Esophagus mucosa (tissue), 1 donor: Measurements from ENCODE around the gene DYNC1LI1. TPM values are rescaled to one million over a fixed set of nuclear protein-coding genes. Genes with fewer than 3 reads are reported as not detected.

Experiments
- ATAC-seq: fragments of 200-7000 bp; cut with Tn5 transposase; one replicate; pipeline ENCODE4 v1.9.1; 2020
- total RNA-seq: library from RNA; stranded (reverse); gene quantifications from one replicate; pipeline ENCODE4 v1.2.4, GENCODE V29; 2023
- donor health status: DM: yes; HTN: yes; CAD: no.

DYNC1LI1 gene
- total RNA-seq: 21.3 TPM

DNA sequence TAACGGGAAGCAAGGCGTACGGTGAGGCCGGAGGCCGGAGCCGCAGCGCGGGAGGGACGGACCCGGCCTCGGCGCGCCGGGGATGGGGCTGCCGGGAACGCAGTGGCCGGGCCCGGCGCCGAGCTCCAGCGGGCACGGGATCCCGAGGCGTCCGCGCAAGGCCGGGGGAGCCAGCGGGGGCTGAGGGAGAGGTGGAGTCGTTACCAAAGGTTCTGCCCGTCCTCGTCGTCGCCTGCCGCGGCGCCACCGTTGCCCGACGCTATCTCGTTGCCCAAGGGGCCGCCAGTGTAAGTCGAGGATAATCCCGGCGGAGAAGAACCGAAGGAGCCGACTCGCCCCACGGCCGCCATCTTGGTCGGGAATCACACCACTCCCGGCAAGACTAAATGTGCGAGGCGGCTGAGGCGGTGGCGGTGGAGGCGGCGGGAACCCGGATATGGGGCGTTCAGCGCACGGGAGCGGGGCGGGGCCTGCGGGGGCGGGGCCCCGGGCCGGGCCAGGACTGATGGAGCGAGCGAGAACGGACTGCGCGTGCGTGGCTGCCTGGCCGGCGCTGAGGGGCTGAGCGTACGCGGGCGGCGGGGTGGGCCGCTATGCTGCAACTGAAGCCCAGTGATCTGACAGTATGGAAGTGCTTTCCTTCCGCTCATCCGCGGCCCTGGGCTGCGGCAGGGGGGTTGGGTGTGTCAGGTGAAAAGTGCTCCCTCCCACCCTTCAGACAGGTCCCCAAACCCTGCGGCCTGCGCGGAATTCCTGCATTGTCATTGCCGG, at the start of gene DYNC1LI1:
Gene DYNC1LI1, minus strand, starts transcription at position 438 of the 771 bp plus-strand sequence. Its CDS starts 88 bp downstream, at position 350.
- peak; percentile 99 for ATAC-seq

DNA sequence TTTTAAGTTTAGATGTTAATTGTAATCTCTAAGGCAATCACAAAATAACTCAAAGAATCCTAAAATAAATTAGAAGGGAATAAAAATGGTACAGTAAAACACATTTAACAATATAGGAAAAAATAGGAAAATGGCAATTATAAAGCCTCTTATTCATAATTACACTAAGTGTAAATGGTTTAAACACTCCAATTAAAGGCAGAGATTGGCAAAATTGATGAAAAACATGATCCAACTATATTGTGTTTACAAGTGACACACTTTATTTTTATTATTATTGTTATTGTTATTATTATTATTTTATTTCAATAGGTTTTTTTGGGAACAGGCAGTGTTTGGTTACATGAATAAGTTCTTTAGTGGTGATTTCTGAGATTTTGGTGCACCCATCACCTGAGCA, 48.7 kb upstream of the DYNC1LI1 start:
- no peak for ATAC-seq

DNA sequence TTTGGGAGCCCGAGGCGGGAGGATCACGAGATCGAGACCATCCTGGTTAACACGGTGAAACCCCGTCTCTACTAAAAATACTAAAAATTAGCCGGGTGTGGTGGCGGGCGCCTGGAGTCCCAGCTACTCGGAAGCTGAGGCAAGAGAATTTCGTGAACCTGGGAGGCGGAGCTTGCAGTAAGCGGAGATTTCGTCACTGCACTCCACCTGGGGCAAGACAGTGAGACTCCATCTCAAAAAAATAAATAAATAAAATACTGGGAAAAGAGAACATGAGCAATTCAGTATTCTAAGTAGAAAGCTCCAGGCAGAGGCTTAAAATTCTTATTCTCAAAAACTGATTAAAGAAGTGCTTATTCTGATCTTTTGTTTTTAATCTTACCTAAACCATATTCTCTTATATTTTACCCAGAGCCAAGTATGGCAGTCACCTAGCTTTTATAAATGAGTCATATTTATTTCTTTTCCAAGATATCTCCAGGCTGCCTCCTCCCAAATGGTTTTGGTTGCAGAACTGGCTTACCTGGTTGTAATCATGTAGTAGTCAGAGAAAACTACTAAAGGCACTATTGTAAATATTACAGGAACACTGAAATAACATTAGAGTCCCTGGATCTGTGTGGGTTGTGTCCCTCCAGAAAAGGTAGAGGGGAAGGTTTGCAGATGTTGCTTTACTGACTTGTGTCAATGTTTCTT, 45.8 kb upstream of the DYNC1LI1 start:
- ATAC-seq: peak; percentile 88

DNA sequence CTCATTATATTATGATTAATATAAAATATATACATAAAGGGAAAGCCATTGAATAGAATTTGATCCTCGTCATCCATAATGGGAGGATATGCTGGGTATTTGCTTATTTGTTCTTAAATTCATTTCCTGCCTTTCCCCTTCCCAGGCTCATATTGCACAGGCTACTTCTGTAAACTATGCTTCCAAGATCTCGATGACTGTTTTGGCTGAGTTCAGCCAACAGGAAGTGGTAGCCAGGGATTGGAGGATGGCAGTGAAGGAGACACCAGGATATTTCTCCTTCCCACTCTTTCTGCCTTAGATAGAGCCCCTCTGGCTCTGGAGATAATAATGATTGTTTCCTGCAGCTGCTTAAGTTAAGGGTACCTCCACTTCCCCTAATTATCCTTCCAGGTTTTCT, 44.3 kb upstream of the DYNC1LI1 start:
- no peak for ATAC-seq

DNA sequence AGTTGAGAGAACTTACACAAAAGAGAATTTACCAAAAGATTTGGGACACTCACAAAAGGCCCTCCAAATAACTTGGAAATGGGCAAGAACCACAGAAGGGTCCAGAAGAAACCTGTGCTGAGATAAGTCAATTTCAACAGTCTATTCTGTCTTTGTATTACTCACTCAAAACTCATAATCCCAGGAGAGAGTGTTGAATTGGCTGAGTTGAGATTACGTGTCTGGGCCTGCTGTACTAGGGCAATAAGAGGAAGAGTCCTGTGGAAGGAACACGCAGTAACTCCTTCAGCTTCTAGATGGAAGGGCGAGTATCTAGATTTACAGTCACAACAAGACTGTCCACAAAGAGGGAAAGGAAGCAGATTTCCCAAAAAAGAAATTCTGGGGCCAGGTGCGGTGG, 42.5 kb upstream of the DYNC1LI1 start:
- ATAC-seq: peak; percentile 90

DNA sequence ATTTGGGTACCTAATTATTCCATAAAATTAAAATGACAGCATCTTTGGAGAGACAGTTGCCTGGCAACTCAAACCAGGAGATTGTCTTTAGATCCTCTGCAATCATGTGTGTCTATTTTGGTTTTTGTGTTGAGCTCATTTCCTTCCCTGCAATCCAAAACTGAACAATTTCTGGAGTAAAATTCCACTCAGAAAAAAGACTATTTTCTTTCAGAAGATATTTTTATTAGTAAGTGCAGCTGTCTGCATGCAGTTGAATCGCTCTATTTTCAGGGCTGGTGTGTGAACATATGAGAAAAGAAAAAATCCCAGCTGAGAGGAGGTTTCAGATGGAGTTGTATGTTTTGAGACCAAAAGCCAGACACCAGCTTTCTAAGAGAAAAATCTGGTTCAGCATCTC, 41.9 kb upstream of the DYNC1LI1 start:
- ATAC-seq: no peak

DNA sequence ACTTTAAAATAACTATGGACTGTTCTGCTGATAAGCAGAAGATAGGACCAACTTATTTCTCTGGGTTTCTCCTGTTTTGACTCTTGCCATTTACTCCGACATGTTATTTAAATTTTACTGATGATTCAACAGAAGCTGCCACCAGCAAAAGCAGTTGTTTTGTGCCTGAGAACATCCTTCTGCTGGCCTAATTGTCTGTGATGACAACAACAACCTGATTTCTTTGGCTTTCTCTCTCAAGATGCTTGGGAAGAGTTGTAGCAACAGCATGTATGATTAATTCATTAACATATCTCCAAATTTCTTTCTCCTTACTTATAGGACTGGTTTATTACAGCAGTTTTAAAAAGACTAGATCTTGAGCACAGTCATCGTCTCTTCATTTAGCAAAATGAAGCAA, 36.9 kb upstream of the DYNC1LI1 start:
- ATAC-seq: no peak

DNA sequence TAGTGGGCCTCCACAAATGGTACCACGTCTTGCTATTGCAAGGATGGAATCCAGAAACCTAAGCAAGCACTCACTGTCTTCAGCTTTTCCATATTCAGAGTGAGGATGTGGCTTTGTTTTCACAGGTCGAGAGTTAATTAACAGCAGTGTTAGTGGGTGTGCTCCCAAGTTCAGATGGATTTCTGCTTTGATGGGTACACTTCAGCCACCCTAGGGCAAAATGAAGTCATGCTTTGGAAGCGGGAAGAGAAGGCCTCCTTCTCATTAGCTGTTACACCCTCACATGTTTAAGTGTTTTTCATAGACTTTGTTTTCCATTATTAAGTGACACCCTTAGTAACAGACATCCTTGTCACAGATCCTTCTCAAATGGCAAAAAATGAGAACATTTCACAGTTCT, 36.3 kb upstream of the DYNC1LI1 start:
- ATAC-seq: no peak

DNA sequence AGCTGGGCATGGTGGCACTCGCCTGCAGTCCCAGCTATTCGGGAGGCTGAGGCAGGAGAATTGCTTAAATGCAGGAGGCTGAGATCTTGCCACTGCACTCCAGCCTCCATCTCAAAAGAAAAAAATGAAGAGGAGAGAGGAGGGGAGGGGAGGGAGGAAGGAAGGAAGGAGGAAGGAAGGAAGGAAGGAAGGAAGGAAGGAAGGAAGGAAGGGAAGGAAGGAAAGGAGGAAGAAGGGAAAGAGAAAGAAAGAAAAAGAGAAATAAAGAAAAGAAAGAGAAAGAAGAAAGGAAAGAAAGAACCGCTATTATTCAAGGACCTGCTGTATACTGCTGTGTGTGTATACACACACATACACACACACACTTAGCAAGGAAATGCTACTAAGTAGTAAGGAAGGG, 35.6 kb upstream of the DYNC1LI1 start:
- ATAC-seq: no peak

DNA sequence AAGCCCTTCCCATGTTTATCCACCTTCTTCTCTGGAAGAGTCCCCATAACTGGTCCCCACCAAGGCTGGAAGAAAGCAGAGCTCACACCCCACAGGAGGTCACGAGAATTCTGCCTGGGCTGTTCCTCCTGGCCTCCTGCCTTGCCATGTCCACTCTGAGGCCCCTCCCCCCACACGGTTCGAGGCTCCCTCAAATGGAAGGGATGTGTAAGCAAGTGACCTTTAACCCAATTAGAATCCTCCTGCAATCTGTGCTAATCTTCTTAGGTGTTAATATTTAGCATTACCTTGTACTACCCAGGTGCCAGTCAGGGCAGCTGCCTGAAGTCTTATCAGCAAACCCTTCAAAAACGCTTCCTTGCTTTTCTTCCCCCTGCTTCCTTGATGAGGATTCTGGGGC, 32.4 kb upstream of the DYNC1LI1 start:
- no peak for ATAC-seq

DNA sequence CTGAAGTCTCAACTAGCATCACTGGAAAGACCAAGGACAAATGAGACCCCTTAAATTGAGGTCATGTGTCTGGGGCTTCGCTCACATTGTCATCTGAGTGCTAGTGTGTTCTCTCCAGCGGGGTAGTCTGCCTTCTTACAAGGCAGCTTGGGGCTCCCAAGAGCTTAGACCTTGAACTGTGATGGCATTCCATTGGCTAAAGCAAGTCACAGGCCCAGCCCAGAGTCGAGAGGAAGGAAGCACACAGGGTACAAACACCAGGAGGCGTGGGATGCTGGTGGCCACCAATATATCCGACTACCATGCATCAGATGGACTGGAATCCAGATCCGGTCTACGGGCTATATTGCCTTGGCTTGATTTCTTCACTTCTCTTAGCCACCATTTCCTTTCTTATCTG, 31.5 kb upstream of the DYNC1LI1 start:
- no peak for ATAC-seq

DNA sequence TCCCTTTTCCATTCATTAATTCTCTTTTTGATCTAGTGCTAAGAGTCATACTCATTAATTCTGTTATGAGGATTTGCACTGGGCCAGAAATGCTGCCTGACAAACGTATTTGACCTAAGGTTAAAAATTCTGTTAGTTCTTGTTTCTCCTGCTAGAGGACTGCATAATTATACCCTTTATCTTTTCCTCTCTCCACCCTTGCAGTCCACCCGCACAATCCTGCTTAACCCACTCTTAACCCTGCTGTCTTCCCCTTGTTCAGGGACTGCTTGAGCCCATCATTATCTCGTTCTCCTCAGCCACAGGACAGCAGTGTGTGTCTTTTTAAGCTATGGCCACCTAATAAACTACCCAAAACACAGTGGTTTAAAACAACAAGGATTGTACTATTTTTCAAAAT, 31.1 kb upstream of the DYNC1LI1 start:
- no peak for ATAC-seq

DNA sequence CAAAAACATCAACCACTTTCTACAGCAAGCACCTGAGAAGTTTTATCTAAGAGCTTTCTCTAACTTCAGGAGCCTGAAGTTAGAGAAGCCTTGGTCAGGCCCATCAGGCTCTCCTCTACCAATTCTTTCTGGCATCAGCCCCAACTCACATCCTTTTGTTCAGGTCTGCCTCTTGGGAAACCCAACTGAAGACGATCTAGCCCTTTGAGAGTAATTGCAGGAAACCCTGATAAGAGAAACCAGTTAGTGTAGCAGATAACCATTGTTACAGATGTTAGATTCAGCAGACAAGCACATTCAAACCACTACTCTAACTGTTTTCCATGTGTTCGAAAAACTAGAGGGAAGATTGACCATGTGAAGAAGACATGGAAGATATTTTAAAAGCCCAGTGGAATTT, 27.0 kb upstream of the DYNC1LI1 start:
- ATAC-seq: no peak

DNA sequence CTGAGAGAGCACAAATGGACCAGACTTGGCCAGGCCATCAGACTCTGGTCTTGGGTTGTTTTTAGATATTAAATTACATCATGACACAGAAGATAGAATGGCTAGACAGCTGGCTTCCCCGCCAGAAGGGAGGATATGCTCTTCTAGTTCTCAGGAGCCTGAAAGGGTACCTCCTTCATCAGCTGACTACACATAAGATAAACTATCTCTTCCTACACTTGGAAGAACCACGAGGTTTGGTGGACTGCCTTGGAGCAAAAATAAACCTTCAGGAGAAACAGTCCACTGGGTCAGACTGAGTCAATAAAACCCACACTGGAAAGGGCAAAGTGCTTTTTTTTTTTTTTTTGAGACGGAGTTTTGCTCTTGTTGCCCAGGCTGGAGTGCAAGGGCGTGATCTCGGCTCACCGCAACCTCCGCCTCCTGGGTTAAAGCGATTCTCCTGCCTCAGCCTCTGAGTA, 26.3 kb upstream of the DYNC1LI1 start:
- no peak for ATAC-seq

DNA sequence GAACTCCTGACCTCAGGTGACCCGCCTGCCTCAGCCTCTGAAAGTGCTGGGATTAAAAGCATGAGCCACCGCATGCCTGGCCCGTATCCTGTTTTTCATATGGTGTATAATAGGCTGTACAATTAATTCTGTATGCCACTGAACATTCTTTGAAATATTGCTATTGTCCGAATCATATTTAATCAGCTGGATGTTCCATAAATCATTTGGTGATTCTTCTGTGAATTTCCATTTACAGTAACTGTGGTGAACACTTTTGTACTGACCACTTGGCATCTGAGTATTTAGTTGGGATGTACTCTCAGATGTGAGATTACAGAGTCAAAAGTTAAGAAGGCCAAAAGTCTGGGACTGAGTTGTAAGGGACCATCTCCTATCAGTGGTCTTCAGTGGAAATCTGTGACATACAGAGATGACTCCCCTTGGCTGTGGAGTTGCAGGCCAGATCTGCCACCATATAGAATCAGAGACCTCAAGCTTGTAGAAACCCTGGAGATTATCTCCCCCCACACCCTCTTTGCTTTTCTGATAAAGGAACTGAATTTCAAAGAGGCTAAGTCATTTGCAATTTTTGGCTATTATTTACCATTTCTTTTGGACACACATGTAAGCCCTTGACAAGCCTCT, 25.7 kb upstream of the DYNC1LI1 start:
- no peak for ATAC-seq

DNA sequence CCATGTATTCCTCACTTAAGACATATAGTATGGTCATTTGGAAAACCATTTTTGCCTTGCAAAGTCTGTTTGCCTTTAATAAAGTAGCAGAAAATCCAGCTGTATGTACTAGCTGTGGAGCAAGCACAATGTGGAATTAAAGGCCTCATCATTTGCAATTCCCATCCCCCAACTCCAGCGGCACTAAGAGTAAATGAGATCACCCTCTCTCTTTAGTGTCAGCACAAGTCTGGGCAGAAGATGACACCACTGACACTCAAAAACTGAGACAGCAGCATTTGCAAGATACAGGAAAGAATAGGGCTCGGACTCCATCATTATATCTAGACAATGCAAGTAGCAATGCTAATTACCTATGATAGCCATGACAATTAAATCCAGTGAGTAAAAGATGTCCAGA, 24.7 kb upstream of the DYNC1LI1 start:
- no peak for ATAC-seq

DNA sequence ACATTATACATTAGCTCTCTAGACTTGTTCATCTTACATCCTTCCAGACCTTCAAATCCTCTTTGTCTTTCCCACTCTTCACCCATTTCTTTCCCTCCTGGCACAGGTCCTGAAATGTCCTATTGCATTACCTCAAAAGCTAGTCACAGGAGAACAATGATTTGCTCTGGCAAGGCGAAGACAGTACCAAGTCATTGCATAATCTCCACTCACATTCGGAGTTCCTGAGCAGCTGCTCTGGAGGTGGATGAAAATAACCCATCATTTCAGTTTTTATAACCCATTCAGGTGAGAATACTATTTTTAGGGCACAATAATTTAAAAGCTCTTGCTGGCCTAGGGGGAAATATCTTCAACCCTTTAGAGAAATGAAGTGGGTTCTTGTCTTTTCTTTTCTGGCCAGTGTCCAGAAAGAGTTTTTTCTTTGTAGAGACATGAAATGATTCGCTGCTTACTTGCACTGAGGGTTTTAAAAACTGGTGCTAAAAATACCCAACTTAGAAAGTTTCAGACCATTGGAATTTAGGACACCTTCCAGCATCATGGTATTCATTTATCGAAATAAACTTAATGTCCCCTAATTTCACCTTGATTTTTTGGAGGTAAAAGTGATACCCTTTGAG, 23.4 kb upstream of the DYNC1LI1 start:
- peak; percentile 55 for ATAC-seq

DNA sequence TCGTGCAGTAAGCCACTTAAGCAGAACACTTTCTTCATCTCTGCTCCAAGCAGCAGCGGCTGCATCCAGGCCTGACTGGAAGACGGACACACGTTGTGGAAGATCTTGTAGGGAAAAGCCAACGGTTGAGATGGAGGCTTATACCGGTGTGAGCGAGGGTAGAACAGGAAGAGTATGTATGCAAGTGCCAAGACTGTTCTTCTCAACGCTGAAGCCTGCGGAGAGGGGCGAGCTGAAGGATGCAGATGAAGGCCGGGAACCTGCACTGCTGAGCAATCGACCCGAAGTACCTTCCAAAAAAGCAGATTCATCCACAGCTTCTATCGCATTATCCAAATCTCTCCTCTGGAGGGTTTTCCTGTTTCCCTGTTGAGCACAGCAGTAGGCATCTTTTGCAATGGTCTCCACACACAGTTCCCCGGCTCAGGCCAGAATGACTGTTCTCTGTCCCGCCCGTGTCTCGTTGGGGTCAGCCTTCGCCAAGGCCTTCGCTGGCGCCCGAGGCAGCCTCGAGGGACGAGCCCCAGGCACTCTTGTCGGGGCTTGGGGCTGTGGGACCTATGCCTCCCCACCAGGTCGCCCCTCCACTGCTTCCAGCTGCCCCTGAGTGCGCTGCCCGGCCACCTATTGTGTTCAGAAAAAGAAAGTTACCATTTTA, 22.2 kb upstream of the DYNC1LI1 start:
- ATAC-seq: no peak

DNA sequence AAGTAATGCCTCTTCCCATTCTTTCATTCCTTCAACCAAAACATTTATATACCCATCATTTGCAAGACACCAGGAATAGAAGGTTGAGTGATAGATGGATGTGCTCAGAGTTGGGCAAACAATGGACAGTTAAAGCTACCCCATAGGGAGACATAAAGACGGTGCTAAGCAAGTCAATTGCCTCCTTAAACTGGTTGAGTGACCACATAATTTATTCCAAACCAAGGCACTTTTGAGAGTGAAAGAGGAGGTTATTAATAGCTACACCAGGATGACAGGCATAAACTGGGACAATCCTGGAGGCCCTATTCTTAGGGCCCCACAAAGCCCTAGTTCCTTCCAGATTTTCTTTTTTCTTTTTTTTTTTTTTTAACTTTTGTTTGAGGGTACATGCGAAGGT, 21.4 kb upstream of the DYNC1LI1 start:
- ATAC-seq: no peak

DNA sequence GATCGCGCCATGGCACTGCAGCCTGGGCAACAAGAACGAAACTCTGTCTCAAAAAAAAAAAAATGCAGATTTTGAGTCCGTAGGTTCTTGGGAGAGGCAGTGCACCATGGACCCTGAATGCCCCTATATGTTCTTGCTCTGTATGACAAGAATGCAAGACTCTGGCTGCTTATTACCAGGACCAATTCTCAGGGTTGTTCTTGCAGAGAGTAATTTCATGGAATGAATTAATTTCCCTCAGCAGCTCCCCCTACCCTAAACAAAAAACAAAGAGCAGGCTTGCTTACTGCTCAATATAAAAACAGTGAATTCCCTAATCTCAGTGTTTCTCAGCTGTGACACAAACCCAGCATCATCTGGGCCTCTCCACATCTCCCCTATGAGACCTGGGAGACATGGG, 20.5 kb upstream of the DYNC1LI1 start:
- no peak for ATAC-seq

DNA sequence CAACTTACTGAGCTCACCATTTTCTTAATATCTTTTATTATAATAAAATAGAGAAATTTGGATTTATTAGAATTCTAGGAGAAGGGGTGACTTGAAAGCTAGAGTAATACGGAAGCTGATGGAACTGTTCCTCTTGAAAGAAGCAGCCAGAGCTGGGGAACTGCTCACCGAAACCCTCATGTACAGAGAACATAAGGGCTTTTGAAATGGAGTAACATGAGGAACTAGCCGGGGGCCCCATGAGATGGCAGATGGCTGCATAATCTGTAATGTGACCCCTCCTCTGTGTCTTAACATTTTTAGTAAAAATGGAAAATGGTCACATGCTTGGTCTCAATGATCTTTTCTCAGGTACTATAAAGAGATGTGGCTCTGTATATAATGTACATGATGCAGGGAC, 15.7 kb upstream of the DYNC1LI1 start:
- no peak for ATAC-seq

DNA sequence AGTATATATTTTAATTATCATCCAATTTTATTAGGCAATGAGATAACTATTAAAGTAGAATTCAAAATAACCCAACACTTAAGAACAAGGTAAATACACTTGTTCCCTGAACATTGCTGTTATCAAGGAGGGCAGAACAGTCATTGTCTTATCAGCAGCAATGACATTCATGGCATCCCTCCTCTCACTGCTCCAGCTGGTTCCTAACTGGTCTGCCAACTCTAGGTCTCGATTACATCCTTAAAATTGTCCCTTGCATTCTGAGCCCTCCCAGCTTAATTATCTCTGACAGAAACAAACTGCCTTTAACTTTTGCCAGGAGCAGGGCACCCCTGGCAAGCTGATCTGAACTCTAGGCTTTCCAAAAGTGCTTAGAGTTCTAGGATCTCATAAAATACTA, 14.0 kb upstream of the DYNC1LI1 start:
- no peak for ATAC-seq

DNA sequence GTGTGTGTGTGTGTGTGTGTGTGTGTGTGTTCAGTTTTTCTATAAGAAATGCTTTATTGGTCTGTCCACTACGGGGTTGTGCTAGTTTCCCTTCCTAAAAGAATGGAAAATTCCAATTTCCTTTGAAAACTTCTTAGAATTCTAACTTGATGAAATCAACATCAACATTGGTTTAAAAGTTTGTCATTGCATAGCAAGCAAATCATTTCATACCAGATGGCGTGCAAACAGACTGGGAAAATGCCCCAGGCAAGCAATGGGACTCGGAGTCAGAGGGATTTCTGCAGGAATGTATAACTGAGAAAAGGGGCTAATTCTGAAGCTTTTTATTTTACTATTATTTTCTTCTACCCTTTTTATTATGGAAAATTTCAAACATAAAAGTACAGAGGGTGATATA, 13.1 kb upstream of the DYNC1LI1 start:
- no peak for ATAC-seq
